Measurements from ENCODE around the gene COPG2. TPM values are rescaled to one million over a fixed set of nuclear protein-coding genes. Genes with fewer than 3 reads are reported as not detected.
"Not testable (repeated sequence)": the region's sequence is repeated elsewhere in the genome, so short reads cannot be mapped to it uniquely, and the experiment has no call there.

Gene COPG2
- total RNA-seq, 1 donor from 2014 or later = 27.4 TPM

- no peak for DNase-seq (ENCODE audit: low spot score)
- Mint-ChIP-seq H3K27ac (no peak overlapping the region), H3K36me3 (ENCODE audit: low read depth) (peaks cover 53% of the 10 kb centered on the region), H3K4me1 (ENCODE audit: low read depth) (peaks cover 14% of the 10 kb centered on the region), H3K27me3 (ENCODE audit: low read depth) (no peaks in the 10 kb centered on the region), H3K4me3 (ENCODE audit: low read depth) (no peak overlapping the region), H3K9me3 (peaks cover 28% of the 10 kb centered on the region)
- intact Hi-C loops (cut with micrococcal nuclease) = no loop called here
Measured at GRCh38 chr7:130642383-130642782, 26.2 kb downstream of the COPG2 start.

GRCh38 chr7:130641497-130641896, 27.1 kb downstream of the COPG2 start:
- no peak for DNase-seq (ENCODE audit: low spot score)
- Mint-ChIP-seq H3K36me3 (ENCODE audit: low read depth) (peaks cover 49% of the 10 kb centered on the region), H3K9me3 (peaks cover 31% of the 10 kb centered on the region), H3K4me3 (ENCODE audit: low read depth) (no peak overlapping the region), H3K4me1 (ENCODE audit: low read depth) (peaks cover 14% of the 10 kb centered on the region), H3K27ac (peak overlapping the region; percentile 29), H3K27me3 (ENCODE audit: low read depth) (no peaks in the 10 kb centered on the region)
- intact Hi-C loops (cut with micrococcal nuclease) = loop anchor here (1.0 kb wide), 1 partner anchor 8 kb away; no protein-coding TSS in a partner anchor

- H3K4me1 Mint-ChIP-seq (ENCODE audit: low read depth) = peaks cover 14% of the 10 kb centered on the region
- H3K27me3 Mint-ChIP-seq (ENCODE audit: low read depth) = no peaks in the 10 kb centered on the region
- H3K27ac Mint-ChIP-seq = peak overlapping the region; percentile 29
- DNase-seq (ENCODE audit: low spot score) = no peak
- H3K4me3 Mint-ChIP-seq (ENCODE audit: low read depth) = peak overlapping the region; percentile 1
- peaks cover 49% of the 10 kb centered on the region for H3K36me3 Mint-ChIP-seq (ENCODE audit: low read depth)
- peaks cover 33% of the 10 kb centered on the region for H3K9me3 Mint-ChIP-seq
- intact Hi-C loops (cut with micrococcal nuclease) = loop anchor here (1.0 kb wide), 1 partner anchor 8 kb away; no protein-coding TSS in a partner anchor
Measured at GRCh38 chr7:130641040-130641439, 27.5 kb downstream of the COPG2 start.

DNA sequence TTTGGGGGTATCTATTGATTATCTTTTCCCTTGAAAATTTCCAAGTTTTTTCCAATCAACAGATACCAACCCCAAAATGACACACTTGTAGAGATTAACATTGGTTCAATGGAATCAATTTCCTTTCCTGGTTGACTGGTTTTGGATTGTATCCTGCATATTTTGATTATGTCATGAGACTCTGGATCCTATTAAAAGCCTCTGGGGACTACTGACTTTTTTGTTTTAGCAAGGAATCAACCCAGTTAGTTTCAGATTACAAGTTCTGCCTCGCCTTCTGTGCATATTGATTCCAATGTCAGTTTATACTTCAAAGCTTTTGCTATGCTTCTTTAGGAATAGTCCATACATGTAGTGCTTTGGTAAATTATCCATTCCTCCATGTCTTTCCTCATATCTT, 29.2 kb downstream of the COPG2 start:
- peaks cover 14% of the 10 kb centered on the region for H3K4me1 Mint-ChIP-seq (ENCODE audit: low read depth)
- peaks cover 40% of the 10 kb centered on the region for H3K36me3 Mint-ChIP-seq (ENCODE audit: low read depth)
- DNase-seq (ENCODE audit: low spot score) = no peak
- H3K27ac Mint-ChIP-seq = no peak overlapping the region
- intact Hi-C loops (cut with micrococcal nuclease) = no loop called here
- H3K4me3 Mint-ChIP-seq (ENCODE audit: low read depth) = no peak overlapping the region
- peaks cover 39% of the 10 kb centered on the region for H3K9me3 Mint-ChIP-seq
- H3K27me3 Mint-ChIP-seq (ENCODE audit: low read depth) = no peaks in the 10 kb centered on the region

GRCh38 chr7:130632111-130632510, 36.4 kb downstream of the COPG2 start:
- no peak for DNase-seq (ENCODE audit: low spot score)
- intact Hi-C loops (cut with micrococcal nuclease) = no loop called here
- Mint-ChIP-seq H3K9me3 (peaks cover 82% of the 10 kb centered on the region), H3K27me3 (ENCODE audit: low read depth) (no peaks in the 10 kb centered on the region), H3K4me1 (ENCODE audit: low read depth) (peaks cover 7% of the 10 kb centered on the region), H3K27ac (no peak overlapping the region), H3K4me3 (ENCODE audit: low read depth) (no peak overlapping the region), H3K36me3 (ENCODE audit: low read depth) (peaks cover 29% of the 10 kb centered on the region)

DNA sequence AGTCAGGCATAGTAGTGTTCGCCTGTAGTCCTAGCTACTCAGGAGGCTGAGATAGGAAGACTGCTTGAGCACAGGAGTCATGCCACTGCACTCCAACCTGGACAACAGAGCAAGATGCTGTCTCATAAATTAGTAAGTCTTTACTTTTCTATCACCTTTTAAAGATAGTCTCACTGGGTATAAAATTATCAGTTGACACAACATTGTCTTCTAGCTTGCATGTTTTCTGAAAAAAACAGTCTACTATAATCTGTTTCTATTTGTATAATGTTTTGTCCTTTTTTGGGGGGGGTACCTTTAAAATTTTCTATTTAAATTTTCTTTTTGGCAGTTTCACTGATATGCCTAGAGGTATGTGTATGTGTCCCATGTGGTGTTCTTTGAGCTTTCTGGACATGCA, 39.6 kb downstream of the COPG2 start:
- Mint-ChIP-seq H3K4me1 (ENCODE audit: low read depth) (peaks cover 7% of the 10 kb centered on the region), H3K27me3 (ENCODE audit: low read depth) (no peaks in the 10 kb centered on the region), H3K36me3 (ENCODE audit: low read depth) (peaks cover 28% of the 10 kb centered on the region), H3K9me3 (peaks cover 72% of the 10 kb centered on the region), H3K4me3 (ENCODE audit: low read depth) (no peak overlapping the region), H3K27ac (no peak overlapping the region)
- intact Hi-C loops (cut with micrococcal nuclease) = no loop called here
- DNase-seq (ENCODE audit: low spot score) = no peak

GRCh38 chr7:130627775-130628174, 40.8 kb downstream of the COPG2 start:
- Mint-ChIP-seq H3K4me1 (ENCODE audit: low read depth) (peaks cover 7% of the 10 kb centered on the region), H3K4me3 (ENCODE audit: low read depth) (no peak overlapping the region), H3K36me3 (ENCODE audit: low read depth) (peaks cover 25% of the 10 kb centered on the region), H3K27me3 (ENCODE audit: low read depth) (no peaks in the 10 kb centered on the region), H3K9me3 (peaks cover 67% of the 10 kb centered on the region), H3K27ac (peak overlapping the region; percentile 38)
- intact Hi-C loops (cut with micrococcal nuclease) = no loop called here
- DNase-seq (ENCODE audit: low spot score) = no peak

DNA sequence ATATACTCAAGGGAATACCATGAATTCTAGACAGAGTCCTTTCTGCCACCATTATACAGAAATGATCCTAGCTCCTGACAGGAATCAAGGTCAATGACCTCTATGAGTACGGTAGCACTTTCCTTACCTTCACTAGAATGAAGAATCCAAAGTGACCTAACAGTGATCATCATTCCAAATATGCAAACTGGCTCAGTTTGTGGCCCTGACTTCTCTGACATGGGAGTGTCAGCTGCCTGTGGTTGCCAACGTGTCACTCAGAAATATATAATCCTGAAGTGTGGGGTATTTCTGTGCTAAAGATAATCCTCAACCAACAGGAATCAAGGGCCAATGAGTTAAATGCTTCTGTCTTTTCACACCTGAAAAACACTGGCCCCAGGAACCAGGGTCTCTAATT, 45.7 kb downstream of the COPG2 start:
- Mint-ChIP-seq H3K27ac (no peak overlapping the region), H3K4me3 (ENCODE audit: low read depth) (no peak overlapping the region), H3K4me1 (ENCODE audit: low read depth) (peaks cover under 1% of the 10 kb centered on the region), H3K36me3 (ENCODE audit: low read depth) (peaks cover 17% of the 10 kb centered on the region), H3K27me3 (ENCODE audit: low read depth) (no peaks in the 10 kb centered on the region), H3K9me3 (peaks cover 30% of the 10 kb centered on the region)
- intact Hi-C loops (cut with micrococcal nuclease) = no loop called here
- no peak for DNase-seq (ENCODE audit: low spot score)

DNA sequence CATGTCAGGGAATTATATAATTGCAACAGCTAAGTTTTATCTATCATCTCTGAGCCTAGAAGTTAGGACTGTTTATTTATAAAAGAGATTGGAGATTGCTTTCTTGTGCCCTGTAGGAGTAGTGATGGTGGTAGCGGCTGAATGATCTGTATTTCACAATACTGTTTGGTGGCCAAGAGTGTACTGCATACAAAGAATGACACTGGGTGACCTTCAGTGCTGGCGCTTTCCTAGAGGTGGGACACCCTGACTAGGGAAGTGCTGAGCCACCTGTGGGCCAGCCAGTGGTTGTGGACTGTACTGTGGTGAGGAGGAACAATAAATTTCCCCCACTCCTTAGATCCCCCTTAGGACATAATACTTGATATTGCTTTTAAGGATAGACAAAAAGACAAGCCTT, 53.0 kb downstream of the COPG2 start:
- no peaks in the 10 kb centered on the region for H3K4me1 Mint-ChIP-seq (ENCODE audit: low read depth)
- H3K9me3 Mint-ChIP-seq = peaks cover 4% of the 10 kb centered on the region
- DNase-seq (ENCODE audit: low spot score) = no peak
- peaks cover 39% of the 10 kb centered on the region for H3K36me3 Mint-ChIP-seq (ENCODE audit: low read depth)
- no peak overlapping the region for H3K4me3 Mint-ChIP-seq (ENCODE audit: low read depth)
- intact Hi-C loops (cut with micrococcal nuclease) = no loop called here
- H3K27me3 Mint-ChIP-seq (ENCODE audit: low read depth) = no peaks in the 10 kb centered on the region
- no peak overlapping the region for H3K27ac Mint-ChIP-seq

GRCh38 chr7:130614449-130614848, 54.1 kb downstream of the COPG2 start:
- H3K9me3 Mint-ChIP-seq = no peaks in the 10 kb centered on the region
- intact Hi-C loops (cut with micrococcal nuclease) = no loop called here
- no peaks in the 10 kb centered on the region for H3K4me1 Mint-ChIP-seq (ENCODE audit: low read depth)
- H3K36me3 Mint-ChIP-seq (ENCODE audit: low read depth) = peaks cover 49% of the 10 kb centered on the region
- H3K4me3 Mint-ChIP-seq (ENCODE audit: low read depth) = no peak overlapping the region
- H3K27me3 Mint-ChIP-seq (ENCODE audit: low read depth) = no peaks in the 10 kb centered on the region
- no peak overlapping the region for H3K27ac Mint-ChIP-seq
- DNase-seq (ENCODE audit: low spot score) = no peak

DNA sequence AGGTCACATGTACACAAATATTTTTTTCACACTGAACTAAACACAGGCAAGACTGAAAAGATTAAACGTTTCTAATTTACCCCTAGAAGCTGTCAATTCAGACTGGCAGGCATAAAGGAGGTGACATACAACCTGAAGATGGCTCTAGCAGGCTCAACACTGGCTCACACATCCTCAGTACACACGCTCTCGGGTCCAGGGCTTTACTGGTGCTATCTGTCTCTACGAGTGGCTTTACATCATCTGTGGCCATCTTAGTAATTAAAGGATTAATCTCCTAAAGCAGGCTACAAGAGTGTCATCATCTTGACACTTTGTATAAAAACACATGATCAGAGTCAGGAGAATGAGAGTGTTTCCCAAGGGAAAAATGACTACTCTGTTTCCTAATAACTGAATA, 57.3 kb downstream of the COPG2 start:
- H3K36me3 Mint-ChIP-seq (ENCODE audit: low read depth) = peaks cover 60% of the 10 kb centered on the region
- no peak for DNase-seq (ENCODE audit: low spot score)
- no peaks in the 10 kb centered on the region for H3K27me3 Mint-ChIP-seq (ENCODE audit: low read depth)
- H3K9me3 Mint-ChIP-seq = peaks cover 3% of the 10 kb centered on the region
- no peak overlapping the region for H3K27ac Mint-ChIP-seq
- H3K4me3 Mint-ChIP-seq (ENCODE audit: low read depth) = no peak overlapping the region
- intact Hi-C loops (cut with micrococcal nuclease) = no loop called here
- no peaks in the 10 kb centered on the region for H3K4me1 Mint-ChIP-seq (ENCODE audit: low read depth)

DNA sequence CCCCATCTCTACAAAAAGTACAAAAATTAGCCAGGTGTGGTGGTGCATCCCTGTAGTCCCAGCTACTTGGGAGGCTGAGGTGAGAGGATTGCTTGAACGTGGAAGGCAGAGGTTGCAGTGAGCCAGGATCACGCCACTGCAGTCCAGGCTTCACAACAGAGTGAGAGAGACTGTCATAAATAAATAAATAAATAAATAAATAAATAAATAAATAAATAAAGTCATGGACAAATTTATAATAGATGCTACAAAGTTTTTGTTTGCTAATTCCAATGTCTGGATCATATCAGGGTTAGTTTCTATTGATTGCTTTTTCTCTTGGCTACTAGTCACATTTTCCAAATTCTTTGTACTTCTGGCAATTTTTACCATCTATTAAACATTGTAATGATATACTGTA, 61.5 kb downstream of the COPG2 start:
- intact Hi-C loops (cut with micrococcal nuclease); H3K4me1 Mint-ChIP-seq (ENCODE audit: low read depth); H3K27me3 Mint-ChIP-seq (ENCODE audit: low read depth); H3K27ac Mint-ChIP-seq; H3K9me3 Mint-ChIP-seq; H3K4me3 Mint-ChIP-seq (ENCODE audit: low read depth); DNase-seq (ENCODE audit: low spot score): not testable (repeated sequence)
- H3K36me3 Mint-ChIP-seq (ENCODE audit: low read depth) = peaks cover 49% of the 10 kb centered on the region

DNA sequence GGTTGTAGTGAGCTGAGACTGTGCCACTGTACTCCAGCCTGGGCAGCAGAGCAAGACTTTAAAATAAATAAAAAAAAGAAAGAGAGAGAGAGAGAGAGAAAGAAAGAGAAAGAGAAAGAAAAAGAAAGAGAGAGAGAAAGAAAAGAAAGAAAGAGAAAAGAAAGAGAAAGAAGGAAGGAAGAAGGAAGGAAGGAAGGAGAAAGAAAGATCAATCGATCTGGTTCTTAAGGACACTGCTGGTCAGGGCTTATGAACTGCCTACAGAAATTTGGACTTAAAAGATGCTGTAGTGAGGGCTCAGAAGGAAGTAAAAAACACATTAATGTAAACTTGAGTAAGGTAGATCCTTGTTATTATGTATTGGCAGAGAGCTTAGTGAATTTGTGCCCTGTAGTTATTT, 62.4 kb downstream of the COPG2 start:
- Mint-ChIP-seq H3K4me1 (ENCODE audit: low read depth) (no peaks in the 10 kb centered on the region), H3K36me3 (ENCODE audit: low read depth) (peaks cover 45% of the 10 kb centered on the region), H3K9me3 (peaks cover 3% of the 10 kb centered on the region), H3K27ac (no peak overlapping the region), H3K4me3 (ENCODE audit: low read depth) (no peak overlapping the region), H3K27me3 (ENCODE audit: low read depth) (no peaks in the 10 kb centered on the region)
- intact Hi-C loops (cut with micrococcal nuclease) = no loop called here
- no peak for DNase-seq (ENCODE audit: low spot score)

- H3K27me3 Mint-ChIP-seq (ENCODE audit: low read depth) = no peaks in the 10 kb centered on the region
- H3K4me3 Mint-ChIP-seq (ENCODE audit: low read depth) = no peak overlapping the region
- no peak for DNase-seq (ENCODE audit: low spot score)
Measured at GRCh38 chr7:130598056-130598455, 70.5 kb downstream of the COPG2 start.

More at GRCh38 chr7:130598056-130598455, 70.5 kb downstream of the COPG2 start:
- no peak overlapping the region for H3K27ac Mint-ChIP-seq
- H3K4me1 Mint-ChIP-seq (ENCODE audit: low read depth) = no peaks in the 10 kb centered on the region
- no peaks in the 10 kb centered on the region for H3K9me3 Mint-ChIP-seq
- H3K36me3 Mint-ChIP-seq (ENCODE audit: low read depth) = peaks cover 5% of the 10 kb centered on the region
- intact Hi-C loops (cut with micrococcal nuclease) = no loop called here
